T-helper 22 cell (primary cell): ENCODE measurements around the gene FGF3.

Experiments used
- DNase-seq: peaks from one replicate; pipeline ENCODE4 v3.0.0-alpha.2; 2020; ENCODE audit warnings: low read depth

The FGF3 gene

GRCh38 chr11:69818603-69819441 lies at the start of gene FGF3:
TSS of gene FGF3 (minus strand) at chr11:69819416. CDS start at chr11:69818933, 483 bp downstream.
- no peak for DNase-seq

GRCh38 chr11:69868871-69869270 lies 49.7 kb upstream of the FGF3 start:
- DNase-seq: no peak

DNA sequence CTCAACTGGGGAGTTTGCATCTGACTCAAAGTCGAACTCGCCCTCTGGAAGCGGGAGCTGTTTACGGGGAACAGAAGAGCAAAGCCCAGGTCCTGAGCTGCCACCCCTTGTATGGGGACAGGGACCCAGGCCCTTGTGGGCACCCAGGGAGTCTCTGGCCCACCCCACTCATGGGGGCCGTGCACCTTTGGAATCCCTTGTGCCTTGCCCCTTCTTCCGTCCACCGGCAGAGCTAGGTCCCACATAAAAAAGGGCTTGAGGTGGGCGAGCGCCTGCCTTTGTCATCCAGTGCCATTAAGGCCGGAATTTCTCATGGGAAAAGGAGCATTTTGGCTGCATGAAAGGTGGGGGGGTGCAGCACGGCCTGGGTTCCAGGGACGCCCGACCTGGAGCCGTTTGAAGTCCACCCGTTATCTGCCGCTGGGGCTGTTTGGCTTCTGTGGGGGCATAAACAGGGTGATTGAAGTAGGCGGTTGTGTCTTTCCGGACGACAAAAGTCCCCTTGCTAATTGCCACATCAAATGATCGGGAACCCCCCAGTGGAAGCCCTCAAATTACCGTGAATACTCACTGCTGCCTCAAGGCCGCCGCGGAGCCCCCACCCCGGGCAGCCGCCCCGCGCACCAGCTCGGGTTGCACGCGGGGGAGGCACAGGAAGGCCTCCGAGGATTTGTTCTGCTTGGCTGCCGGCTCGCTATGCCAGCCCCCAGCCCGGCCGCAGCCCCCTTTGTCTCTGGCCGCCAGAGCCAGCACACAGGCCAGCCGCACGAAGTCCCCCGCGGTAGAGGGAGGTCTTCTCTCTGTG lies 49.0 kb upstream of the FGF3 start:
- no peak for DNase-seq

DNA sequence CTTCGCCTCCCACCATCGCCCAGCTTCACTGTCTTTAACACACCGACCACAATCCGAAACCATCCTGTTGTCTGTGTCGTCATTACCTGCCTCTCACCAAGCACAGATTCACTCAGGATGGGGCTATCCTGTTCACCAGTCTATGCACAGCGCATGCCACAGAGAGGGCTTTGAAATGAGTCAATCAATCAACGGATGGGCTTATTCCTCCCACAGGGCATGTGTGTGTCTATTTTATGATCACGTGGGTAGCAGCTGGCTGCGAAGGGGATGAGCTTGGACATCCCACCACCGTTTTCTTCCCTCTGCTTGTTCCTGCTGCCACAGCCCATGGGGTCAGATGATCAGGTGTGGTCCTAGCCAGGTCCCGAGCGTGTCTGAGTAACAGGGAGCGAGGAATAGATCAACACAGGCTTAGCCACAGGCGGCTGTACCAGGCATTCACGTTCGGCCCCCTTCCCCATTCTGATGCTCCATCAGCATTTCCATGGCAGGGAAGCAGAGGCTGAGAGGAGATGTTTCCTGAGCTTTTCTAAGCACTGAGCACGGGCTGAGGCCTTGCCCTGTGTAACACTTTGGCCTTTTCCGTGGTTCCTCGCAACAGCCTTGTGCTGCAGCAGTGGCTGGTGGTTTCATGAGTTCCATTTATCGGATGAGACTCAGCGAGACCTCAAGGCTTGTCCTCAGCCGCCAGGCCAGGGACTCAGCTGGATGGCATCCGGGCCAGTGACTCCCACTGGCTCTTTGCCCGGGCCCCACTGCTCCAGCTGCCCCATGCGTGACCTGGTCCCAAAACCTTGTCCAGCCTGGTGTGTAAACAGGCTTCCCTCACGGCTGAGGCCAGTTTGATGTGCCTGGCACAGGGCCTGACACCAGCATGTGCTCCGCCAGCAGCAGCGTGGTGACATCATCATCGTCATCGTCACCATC lies 48.1 kb upstream of the FGF3 start:
- no peak for DNase-seq

DNA sequence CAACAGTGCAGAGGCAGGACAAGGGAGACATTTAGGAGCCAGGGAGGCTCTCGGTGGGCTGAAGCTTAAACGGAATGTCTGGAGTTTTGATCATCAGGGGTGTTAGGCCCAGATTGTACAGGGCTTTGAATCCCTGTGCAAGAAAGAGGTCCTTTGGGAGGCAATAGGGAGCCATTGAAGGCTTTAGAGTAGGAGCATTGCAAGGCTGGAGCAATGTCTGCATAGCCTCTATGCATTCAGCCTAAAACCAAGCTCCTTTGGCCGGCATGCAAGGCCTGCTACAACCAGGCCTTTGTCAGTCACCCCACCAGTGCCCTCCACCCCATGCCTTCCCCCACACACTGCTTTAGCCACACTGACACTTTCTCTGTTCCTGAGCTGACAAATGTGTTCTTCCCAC lies 47.4 kb upstream of the FGF3 start:
- DNase-seq: no peak

DNA sequence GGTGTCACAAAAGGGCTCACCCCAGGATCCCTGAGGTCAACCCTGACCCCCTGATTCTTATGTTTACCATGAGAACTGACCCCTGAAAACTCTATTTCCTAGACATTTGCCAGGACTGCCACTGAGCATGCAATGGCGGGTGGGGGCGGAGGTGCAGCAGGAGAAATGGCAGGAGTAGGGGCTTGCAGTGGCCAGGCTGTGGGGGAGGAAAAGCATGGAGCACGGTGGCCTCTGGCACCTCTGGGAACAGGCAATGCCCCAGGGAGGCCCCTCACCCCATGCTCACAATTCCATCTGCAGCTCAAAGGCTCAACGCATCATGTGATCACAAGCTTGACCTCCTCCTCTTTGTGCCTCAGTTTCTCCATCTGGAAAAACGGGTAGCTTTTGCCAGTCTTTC lies 46.5 kb upstream of the FGF3 start:
- no peak for DNase-seq

- DNase-seq: no peak
These were observed 45.8 kb upstream of the FGF3 start for GRCh38 chr11:69864686-69865661.

DNA sequence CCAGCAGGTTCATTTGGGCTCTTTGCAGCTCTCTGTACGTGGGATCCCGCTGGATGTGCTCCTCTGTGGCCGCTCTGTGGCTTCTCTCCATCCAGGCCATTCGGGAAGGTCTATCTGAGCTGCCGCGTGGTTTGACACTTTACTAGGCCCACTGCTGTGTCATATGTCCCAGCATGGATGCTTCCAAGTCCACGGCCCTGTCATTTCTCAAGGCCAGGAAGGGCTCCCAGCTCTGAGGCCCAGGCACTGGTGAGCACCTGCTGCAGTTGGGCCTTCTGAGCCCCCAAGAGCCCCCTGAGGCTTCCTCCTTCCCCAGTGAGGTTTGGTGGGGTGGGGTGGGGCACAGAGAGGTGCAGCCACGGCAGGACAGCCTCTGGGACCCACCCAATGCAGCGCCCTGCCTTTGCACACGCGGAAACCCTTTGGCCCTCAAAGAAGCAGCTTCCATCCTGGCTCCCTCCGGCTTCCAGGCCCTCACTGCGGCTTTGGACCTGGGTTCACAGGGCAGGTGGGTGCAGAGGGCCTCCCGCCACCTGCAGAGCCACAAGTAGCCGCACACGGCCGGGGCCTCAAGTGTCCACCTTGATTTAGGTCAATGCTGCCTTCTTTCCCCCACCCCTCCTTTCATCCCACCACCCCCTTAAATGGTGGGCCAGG lies 44.5 kb upstream of the FGF3 start:
- DNase-seq: no peak

- DNase-seq: no peak
These were observed 43.8 kb upstream of the FGF3 start for GRCh38 chr11:69862797-69863543.

DNA sequence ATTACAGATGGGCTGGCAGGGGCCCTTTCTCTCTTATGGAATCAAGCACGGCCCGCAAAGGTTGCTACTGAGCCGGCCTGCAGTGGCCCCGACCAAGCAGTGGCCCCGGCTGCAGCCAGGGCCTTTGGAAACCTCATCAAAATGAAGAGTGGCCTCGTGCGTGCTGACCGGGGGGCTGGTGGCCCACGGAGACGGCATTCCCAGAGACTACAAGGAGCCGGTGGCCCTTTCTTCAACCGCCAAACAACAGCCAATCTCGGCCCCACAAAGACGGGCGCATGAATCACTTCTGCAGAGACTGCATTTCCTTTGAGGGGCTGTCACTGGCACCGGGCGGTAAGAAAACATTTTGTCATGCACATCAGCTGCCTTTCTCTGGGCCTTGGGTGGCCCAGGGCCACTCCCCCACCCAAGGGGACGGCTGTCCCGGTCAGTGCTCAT lies 43.1 kb upstream of the FGF3 start:
- DNase-seq: no peak

DNA sequence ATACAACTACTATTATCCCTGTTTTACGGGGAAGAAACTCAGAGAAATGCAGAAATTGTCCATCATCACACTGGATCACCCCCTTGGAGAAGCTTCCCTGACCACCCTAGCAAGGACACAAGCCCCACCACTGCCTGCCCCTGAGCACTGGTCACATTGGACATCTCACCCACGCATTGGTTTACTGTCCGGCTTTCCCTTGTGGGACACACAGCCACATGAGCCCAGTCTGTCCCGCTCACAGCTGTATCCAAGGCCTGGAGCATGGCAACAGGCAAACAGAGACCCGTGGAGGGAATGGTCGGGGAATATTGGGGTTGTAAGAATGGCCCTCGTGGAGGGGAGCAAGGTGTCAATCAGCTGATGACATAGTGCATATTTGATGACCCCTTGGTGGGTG lies 42.7 kb upstream of the FGF3 start:
- no peak for DNase-seq

DNA sequence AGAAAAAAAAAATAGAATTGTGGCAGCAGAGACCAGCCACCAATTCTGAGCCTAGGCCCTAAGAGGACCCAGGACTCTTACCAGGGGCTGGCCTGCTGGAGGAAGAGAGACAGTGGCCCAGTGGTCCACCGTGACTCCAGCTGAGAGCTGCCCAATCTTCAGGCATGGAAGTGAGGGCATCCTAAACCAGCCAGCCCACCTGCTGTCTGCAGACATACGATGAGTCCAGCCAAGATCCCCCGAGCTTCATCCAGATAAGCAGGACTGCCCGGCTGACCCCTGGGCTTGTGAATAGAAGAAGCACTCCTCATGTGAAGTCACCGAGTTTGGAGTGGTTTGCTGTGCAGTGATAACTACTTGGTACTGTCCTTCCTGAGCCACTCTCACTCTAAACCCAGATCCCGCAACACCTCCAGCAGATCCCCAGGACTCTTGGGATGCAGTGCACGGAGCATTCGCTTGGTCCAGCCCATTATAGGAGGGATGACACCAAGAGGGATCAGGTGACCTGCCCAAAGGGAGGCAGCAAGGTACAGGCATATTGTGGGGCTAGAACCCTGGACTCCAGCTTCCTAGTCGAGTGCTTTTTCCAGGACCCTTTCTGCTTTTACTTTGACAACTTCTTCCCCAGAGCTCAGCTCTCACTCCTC lies 41.7 kb upstream of the FGF3 start:
- no peak for DNase-seq

- no peak for DNase-seq
These were observed 41.0 kb upstream of the FGF3 start for GRCh38 chr11:69860244-69860643.

GRCh38 chr11:69859275-69859934 lies 40.2 kb upstream of the FGF3 start:
- no peak for DNase-seq

DNA sequence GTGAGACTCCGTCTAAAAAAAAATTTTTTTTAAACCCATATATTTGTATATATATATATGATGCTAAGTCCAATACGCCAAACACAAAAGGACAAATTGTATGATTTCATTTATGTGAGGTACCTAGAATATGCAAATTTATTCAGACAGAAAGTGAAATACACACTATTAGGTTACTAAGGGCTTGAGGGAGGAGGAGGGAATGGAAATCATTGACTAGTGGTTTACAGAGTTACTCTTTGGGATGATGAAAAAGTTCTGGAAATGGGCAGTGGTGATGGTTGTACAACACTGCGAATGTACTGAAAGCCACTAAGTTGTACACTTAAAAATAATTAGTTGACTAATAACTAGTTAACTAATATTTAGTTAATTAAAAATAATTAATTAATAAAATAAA lies 36.2 kb upstream of the FGF3 start:
- DNase-seq: no peak

- DNase-seq: no peak
These were observed 35.5 kb upstream of the FGF3 start for GRCh38 chr11:69854713-69855112.

DNA sequence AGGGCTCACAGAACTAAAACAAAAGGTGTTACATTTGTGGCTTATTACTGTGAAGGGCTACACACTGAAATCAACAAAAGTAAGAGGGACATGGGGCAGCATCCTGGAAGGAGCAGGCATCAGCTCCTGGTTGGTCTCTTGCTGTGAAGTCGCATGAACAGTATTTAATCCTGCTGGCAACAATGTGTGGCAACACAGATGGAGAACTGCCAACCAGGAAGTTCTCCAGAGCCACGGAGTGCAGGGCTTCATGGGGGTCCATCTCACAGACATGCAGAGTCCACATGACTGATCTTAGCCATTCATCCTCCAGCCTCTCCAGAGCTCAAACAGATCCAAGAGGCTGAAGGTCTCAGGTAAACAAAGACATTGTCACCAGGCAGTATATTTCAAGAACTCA lies 32.8 kb upstream of the FGF3 start:
- DNase-seq: no peak

- DNase-seq: no peak
These were observed 29.0 kb upstream of the FGF3 start for GRCh38 chr11:69848201-69848600.

DNA sequence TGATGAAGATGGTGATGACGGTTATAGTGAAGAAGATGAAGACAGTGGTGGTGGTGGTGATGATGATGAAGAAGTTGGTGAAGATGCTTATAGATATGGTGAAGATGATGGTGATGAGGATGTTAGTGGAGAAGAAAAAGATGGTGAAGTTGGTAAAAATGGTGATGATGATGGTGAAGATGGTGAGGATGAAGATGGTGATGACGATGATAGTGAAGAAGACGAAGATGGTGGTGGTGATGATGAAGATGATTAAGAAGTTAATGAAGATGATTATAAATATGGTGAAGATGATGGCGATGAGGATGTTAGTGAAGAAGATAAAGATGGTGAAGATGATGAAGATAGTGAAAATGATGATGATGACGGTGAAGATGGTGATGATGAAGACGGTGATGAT lies 25.2 kb upstream of the FGF3 start:
- no peak for DNase-seq
